Smooth muscle cell (in vitro differentiated cells): Measurements from ENCODE around the gene TLR5. TPM values are rescaled to one million over a fixed set of nuclear protein-coding genes. Genes with fewer than 3 reads are reported as not detected.

Experiments used
- DNase-seq: peaks from one replicate; lab custom pipeline; 2025; ENCODE audit not compliant: unreplicated experiment; lab: John Stamatoyannopoulos, UW
- H2AFZ ChIP-seq: fragments of 200-600 bp; sonication (generic); 2 replicates; pipeline ENCODE4 v1.6.0; 2016; ENCODE audit warnings: antibody characterized with exemption, low read depth, mild to moderate bottlenecking
- H3F3A ChIP-seq: fragments of 200-600 bp; sonication (generic); 2 replicates; pipeline ENCODE4 v1.6.0; 2017; ENCODE audit warnings: antibody characterized with exemption, low read depth
- H3K27ac ChIP-seq: fragments of 200-600 bp; sonication (generic); 2 replicates; pipeline ENCODE4 v1.5.1; 2016; ENCODE audit warnings: low read depth, mild to moderate bottlenecking
- H3K27me3 ChIP-seq: fragments of 200-600 bp; sonication (generic); 2 replicates; pipeline ENCODE4 v1.6.1; 2016; ENCODE audit warnings: low read depth, mild to moderate bottlenecking
- H3K36me3 ChIP-seq: fragments of 200-600 bp; sonication (generic); 2 replicates; pipeline ENCODE4 v1.5.1; 2016; ENCODE audit warnings: low read depth
- H3K4me1 ChIP-seq: fragments of 200-600 bp; sonication (generic); 2 replicates; pipeline ENCODE4 v1.5.1; 2016; ENCODE audit warnings: low read depth
- H3K4me2 ChIP-seq: fragments of 200-600 bp; sonication (generic); 2 replicates; pipeline ENCODE4 v1.6.0; 2016; ENCODE audit warnings: mild to moderate bottlenecking
- H3K4me3 ChIP-seq: fragments of 200-600 bp; sonication (generic); 2 replicates; pipeline ENCODE4 v1.5.1; 2016; ENCODE audit warnings: mild to moderate bottlenecking
- H3K79me2 ChIP-seq: fragments of 200-600 bp; sonication (generic); 2 replicates; pipeline ENCODE4 v1.6.0; 2016; ENCODE audit warnings: low read depth, mild to moderate bottlenecking
- H3K9ac ChIP-seq: fragments of 200-600 bp; sonication (generic); 2 replicates; pipeline ENCODE4 v1.6.0; 2016; ENCODE audit warnings: low read depth
- H3K9me3 ChIP-seq: fragments of 200-600 bp; sonication (generic); replicated peaks from 2 replicates; pipeline ENCODE4 v1.5.1; 2016; ENCODE audit warnings: low read depth
- H4K20me1 ChIP-seq: fragments of 200-600 bp; sonication (generic); 2 replicates; pipeline ENCODE4 v1.6.0; 2016; ENCODE audit warnings: low read depth
- WGBS: methylation state at CpG from one replicate; pipeline ENCODE4 v1.1.7; 2016; ENCODE audit warnings: low lambda C conversion rate; 5-methylcytosine and 5-hydroxymethylcytosine counted together
- polyA plus RNA-seq: library from polyadenylated mRNA; unstranded; fragments of >200 nt; fragmentation: Nextera tagmentation; extraction: Ambion mirVana; gene quantifications from 2 replicates; pipeline ENCODE4 v1.2.1, GENCODE V29; 2016
- total RNA-seq: library from RNA; depleted of rRNA; stranded (reverse); fragments of >200 nt; gene quantifications from 2 replicates; pipeline ENCODE4 v1.2.3, GENCODE V29; 2014
- TF ChIP-seq, protein P1 (sequence below): fragments of 200-600 bp; sonication (generic); IDR thresholded peaks from 2 replicates; pipeline ENCODE4 v1.5.1; 2017; ENCODE audit warnings: borderline replicate concordance, mild to moderate bottlenecking, antibody characterized with exemption; ENCODE audit not compliant: insufficient read depth, poor library complexity, severe bottlenecking

Gene TLR5
- total and polyA plus RNA-seq, 2 experiments from 2014 or later, result 1.0 to 2.7 TPM

GRCh38 chr1:223114871-223115270 is 28.2 kb downstream of the TLR5 start:
- Histone ChIP-seq H3K27me3 (no peaks in the 10 kb centered on the region), H4K20me1 (no peaks in the 10 kb centered on the region), H3K4me1 (no peaks in the 10 kb centered on the region), H3F3A (no peaks in the 10 kb centered on the region), H3K9me3 (no peaks in the 10 kb centered on the region), H3K9ac (no peak overlapping the region), H3K4me2 (no peak overlapping the region), H3K4me3 (no peak overlapping the region), H3K27ac (no peak overlapping the region), H2AFZ (no peak overlapping the region), H3K36me3 (no peaks in the 10 kb centered on the region), H3K79me2 (no peaks in the 10 kb centered on the region)
- no peak for DNase-seq
- TF ChIP-seq, protein P1, sequence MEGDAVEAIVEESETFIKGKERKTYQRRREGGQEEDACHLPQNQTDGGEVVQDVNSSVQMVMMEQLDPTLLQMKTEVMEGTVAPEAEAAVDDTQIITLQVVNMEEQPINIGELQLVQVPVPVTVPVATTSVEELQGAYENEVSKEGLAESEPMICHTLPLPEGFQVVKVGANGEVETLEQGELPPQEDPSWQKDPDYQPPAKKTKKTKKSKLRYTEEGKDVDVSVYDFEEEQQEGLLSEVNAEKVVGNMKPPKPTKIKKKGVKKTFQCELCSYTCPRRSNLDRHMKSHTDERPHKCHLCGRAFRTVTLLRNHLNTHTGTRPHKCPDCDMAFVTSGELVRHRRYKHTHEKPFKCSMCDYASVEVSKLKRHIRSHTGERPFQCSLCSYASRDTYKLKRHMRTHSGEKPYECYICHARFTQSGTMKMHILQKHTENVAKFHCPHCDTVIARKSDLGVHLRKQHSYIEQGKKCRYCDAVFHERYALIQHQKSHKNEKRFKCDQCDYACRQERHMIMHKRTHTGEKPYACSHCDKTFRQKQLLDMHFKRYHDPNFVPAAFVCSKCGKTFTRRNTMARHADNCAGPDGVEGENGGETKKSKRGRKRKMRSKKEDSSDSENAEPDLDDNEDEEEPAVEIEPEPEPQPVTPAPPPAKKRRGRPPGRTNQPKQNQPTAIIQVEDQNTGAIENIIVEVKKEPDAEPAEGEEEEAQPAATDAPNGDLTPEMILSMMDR, result no peak
- WGBS, result 89% methylated on average over 2 of the region's 2 CpGs

DNA sequence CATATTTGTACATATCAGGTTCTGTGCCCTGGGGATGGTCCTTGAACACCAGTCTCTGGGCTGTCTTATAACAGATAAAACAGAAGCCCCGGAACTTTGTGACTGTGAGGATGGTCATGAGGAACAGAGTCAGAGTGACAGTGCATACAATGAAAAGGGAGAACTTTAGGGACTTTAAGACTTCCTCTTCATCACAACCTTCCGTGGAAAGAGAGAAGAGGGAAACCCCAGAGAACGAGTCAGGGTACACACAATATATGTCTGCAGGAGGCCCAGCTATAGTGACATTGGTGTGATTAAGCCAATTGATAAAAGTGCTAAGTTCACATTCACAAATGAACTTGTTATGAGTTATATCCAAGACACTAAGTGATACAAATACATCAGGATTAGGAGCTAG is 32.1 kb downstream of the TLR5 start:
- 96% methylated on average over 3 of the region's 3 CpGs for WGBS
- no peaks in the 10 kb centered on the region for H3K79me2 ChIP-seq
- H3K4me2 ChIP-seq, result no peak overlapping the region
- no peaks in the 10 kb centered on the region for H3F3A ChIP-seq
- no peak overlapping the region for H2AFZ ChIP-seq
- no peak overlapping the region for H3K9ac ChIP-seq
- H3K27ac ChIP-seq, result no peak overlapping the region
- H3K4me3 ChIP-seq, result no peak overlapping the region
- no peaks in the 10 kb centered on the region for H3K27me3 ChIP-seq
- H4K20me1 ChIP-seq, result no peaks in the 10 kb centered on the region
- TF ChIP-seq, protein P1, result no peak
- no peaks in the 10 kb centered on the region for H3K4me1 ChIP-seq
- no peak for DNase-seq
- H3K36me3 ChIP-seq, result no peaks in the 10 kb centered on the region
- no peaks in the 10 kb centered on the region for H3K9me3 ChIP-seq

DNA sequence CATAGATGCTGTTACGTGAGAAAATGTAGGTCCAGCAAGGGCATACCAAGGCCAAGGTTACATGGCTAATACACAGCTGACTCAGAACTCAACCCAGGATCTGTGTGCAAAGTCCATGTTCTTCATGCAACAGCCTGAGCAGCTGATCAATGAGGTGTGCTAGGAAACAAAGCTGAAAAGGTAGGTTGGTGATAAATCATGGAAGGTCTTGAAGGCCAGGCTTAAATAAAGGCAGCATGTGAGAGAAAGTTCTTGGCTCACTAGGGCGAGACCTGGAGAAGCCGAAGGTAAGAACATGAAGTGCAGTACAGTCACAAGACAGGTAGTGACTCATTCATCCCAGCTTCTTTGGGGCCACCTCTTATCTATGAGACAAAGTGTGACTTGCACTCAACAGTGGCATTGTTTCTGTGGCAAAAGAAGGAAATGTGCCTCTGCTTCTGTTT is 33.4 kb downstream of the TLR5 start:
- Histone ChIP-seq H3K4me1 (no peaks in the 10 kb centered on the region), H3K4me3 (no peak overlapping the region), H3K36me3 (no peaks in the 10 kb centered on the region), H3K27ac (no peak overlapping the region), H3K9ac (no peak overlapping the region), H2AFZ (no peak overlapping the region), H3K27me3 (no peaks in the 10 kb centered on the region), H3K9me3 (no peaks in the 10 kb centered on the region), H3K4me2 (no peak overlapping the region), H3F3A (no peaks in the 10 kb centered on the region), H3K79me2 (no peaks in the 10 kb centered on the region), H4K20me1 (no peaks in the 10 kb centered on the region)
- 79% methylated on average over 3 of the region's 3 CpGs for WGBS
- DNase-seq, result no peak
- TF ChIP-seq, protein P1, result no peak

GRCh38 chr1:223106856-223107255 is 36.2 kb downstream of the TLR5 start:
- Histone ChIP-seq H3K27ac (no peak overlapping the region), H2AFZ (no peak overlapping the region), H3K36me3 (no peaks in the 10 kb centered on the region), H3K27me3 (no peaks in the 10 kb centered on the region), H3F3A (no peaks in the 10 kb centered on the region), H3K4me2 (no peak overlapping the region), H3K9ac (no peak overlapping the region), H3K4me3 (no peak overlapping the region), H4K20me1 (no peaks in the 10 kb centered on the region), H3K79me2 (no peaks in the 10 kb centered on the region), H3K4me1 (no peaks in the 10 kb centered on the region), H3K9me3 (no peaks in the 10 kb centered on the region)
- WGBS, result 69% methylated on average over 3 of the region's 3 CpGs
- TF ChIP-seq, protein P1, result no peak
- DNase-seq, result no peak
